GM06990 (cell line): ENCODE measurements around the gene ENTPD2.
A peak's percentile ranks its signal among the peaks of the same experiment; 100 is the strongest.

Experiments
- DNase-seq: peaks from one replicate; pipeline ENCODE4 v3.0.0-alpha.2; 2011; ENCODE audit not compliant: insufficient read length; ENCODE audit errors: extremely low read depth
- H3K27me3 ChIP-seq: replicated peaks from 2 replicates; pipeline ENCODE4 v1.6.0; 2011; ENCODE audit warnings: low read length; ENCODE audit not compliant: control insufficient read depth, insufficient read depth
- H3K36me3 ChIP-seq: 2 replicates; pipeline ENCODE4 v1.5.1; 2011; ENCODE audit warnings: low read length; ENCODE audit not compliant: control insufficient read depth, insufficient read depth
- H3K4me3 ChIP-seq: replicated peaks from 2 replicates; pipeline ENCODE4 v1.5.1; 2011; ENCODE audit warnings: low read depth, mild to moderate bottlenecking, control low read depth, low read length
- CTCF ChIP-seq: IDR thresholded peaks from 2 replicates; pipeline ENCODE4 v1.5.1; 2011; ENCODE audit warnings: low read length, control low read depth, mild to moderate bottlenecking, inconsistent platforms; ENCODE audit not compliant: insufficient read depth, poor library complexity, severe bottlenecking

Gene ENTPD2

GRCh38 chr9:137085920-137086530 lies 32.2 kb upstream of the ENTPD2 start:
- H3K4me3 ChIP-seq = peak overlapping the region; percentile 81
- peaks cover 9% of the 10 kb centered on the region for H3K36me3 ChIP-seq
- H3K27me3 ChIP-seq = no peaks in the 10 kb centered on the region
- TF ChIP-seq CTCF = no peak
- DNase-seq = peak; percentile 63

GRCh38 chr9:137084526-137084925 lies 30.7 kb upstream of the ENTPD2 start:
- Histone ChIP-seq H3K4me3 (no peak overlapping the region), H3K36me3 (peaks cover 13% of the 10 kb centered on the region), H3K27me3 (no peaks in the 10 kb centered on the region)
- no peak for TF ChIP-seq CTCF
- DNase-seq = no peak

- no peak for DNase-seq
- Histone ChIP-seq H3K36me3 (peaks cover 15% of the 10 kb centered on the region), H3K27me3 (no peaks in the 10 kb centered on the region), H3K4me3 (no peak overlapping the region)
- TF ChIP-seq CTCF = no peak
These were observed 29.6 kb upstream of the ENTPD2 start for GRCh38 chr9:137083394-137084004.

GRCh38 chr9:137082925-137083290 lies 29.0 kb upstream of the ENTPD2 start:
- no peak for DNase-seq
- peaks cover 15% of the 10 kb centered on the region for H3K36me3 ChIP-seq
- no peak overlapping the region for H3K4me3 ChIP-seq
- H3K27me3 ChIP-seq = no peaks in the 10 kb centered on the region
- no peak for TF ChIP-seq CTCF

GRCh38 chr9:137082222-137082924 lies 28.5 kb upstream of the ENTPD2 start:
- Histone ChIP-seq H3K36me3 (peaks cover 15% of the 10 kb centered on the region), H3K27me3 (no peaks in the 10 kb centered on the region), H3K4me3 (no peak overlapping the region)
- DNase-seq = no peak
- no peak for TF ChIP-seq CTCF
